ENCODE results near the gene ZNF69.

GRCh38 chr19:11843722-11844121, 43.9 kb upstream of the ZNF69 start:
- TF ChIP-seq, protein P1, sequence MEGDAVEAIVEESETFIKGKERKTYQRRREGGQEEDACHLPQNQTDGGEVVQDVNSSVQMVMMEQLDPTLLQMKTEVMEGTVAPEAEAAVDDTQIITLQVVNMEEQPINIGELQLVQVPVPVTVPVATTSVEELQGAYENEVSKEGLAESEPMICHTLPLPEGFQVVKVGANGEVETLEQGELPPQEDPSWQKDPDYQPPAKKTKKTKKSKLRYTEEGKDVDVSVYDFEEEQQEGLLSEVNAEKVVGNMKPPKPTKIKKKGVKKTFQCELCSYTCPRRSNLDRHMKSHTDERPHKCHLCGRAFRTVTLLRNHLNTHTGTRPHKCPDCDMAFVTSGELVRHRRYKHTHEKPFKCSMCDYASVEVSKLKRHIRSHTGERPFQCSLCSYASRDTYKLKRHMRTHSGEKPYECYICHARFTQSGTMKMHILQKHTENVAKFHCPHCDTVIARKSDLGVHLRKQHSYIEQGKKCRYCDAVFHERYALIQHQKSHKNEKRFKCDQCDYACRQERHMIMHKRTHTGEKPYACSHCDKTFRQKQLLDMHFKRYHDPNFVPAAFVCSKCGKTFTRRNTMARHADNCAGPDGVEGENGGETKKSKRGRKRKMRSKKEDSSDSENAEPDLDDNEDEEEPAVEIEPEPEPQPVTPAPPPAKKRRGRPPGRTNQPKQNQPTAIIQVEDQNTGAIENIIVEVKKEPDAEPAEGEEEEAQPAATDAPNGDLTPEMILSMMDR (IDR thresholded peaks at IDR 0.05): no peak
- no peak for TF ChIP-seq POLR2A (IDR thresholded peaks at IDR 0.05)

Measured in esophagus squamous epithelium (tissue), 4 donors.